ENCODE results near the gene FKBP3. TPM values are rescaled to one million over a fixed set of nuclear protein-coding genes. Genes with fewer than 3 reads are reported as not detected.

Gene FKBP3
- total RNA-seq, 1 donor from 2014 or later: 49.6 TPM

GRCh38 chr14:45065956-45066355 is 68.3 kb downstream of the FKBP3 start:
- Mint-ChIP-seq H3K27me3 (ENCODE audit: low read depth) (no peaks in the 10 kb centered on the region), H3K27ac (ENCODE audit: unreplicated experiment) (no peak overlapping the region), H3K36me3 (ENCODE audit: low read depth) (peaks cover 5% of the 10 kb centered on the region), H3K4me3 (ENCODE audit: unreplicated experiment) (no peak overlapping the region), H3K9me3 (ENCODE audit: low read depth) (peaks cover 5% of the 10 kb centered on the region), H3K4me1 (ENCODE audit: low read depth) (peaks cover 6% of the 10 kb centered on the region)
- TF ChIP-seq CTCF (IDR thresholded peaks at IDR 0.05): no peak
- no peak for DNase-seq (ENCODE audit: low spot score)

Other genes with a start within 250 kb of the FKBP3 start
- 20.5 to 24.2 TPM (median 23.2 TPM) in 3 replicates for gene KLHL28, start 172.5 kb downstream of the FKBP3 start, total RNA-seq
- gene TOGARAM1, start 172.3 kb downstream of the FKBP3 start, total RNA-seq: 12.7 to 19.7 TPM (median 13.3 TPM) in 3 replicates
- gene PRPF39, start 50.4 kb downstream of the FKBP3 start, total RNA-seq: 34.2 to 40.4 TPM (median 37.1 TPM) in 3 replicates
- 3.2 to 5.8 TPM (median 4.0 TPM) in 3 replicates for gene FANCM, start 1.4 kb upstream of the FKBP3 start, total RNA-seq
- 9.4 to 11.7 TPM (median 9.8 TPM) in 3 replicates for gene MIS18BP1, start 118.7 kb upstream of the FKBP3 start, total RNA-seq

Data from chondrocyte (in vitro differentiated cells).